HL-60/S4 treated with phorbol 12-myristate 13-acetate at 8.2 ng/mL for 4 days and 3 days (cell line): ENCODE results near the gene EIF5.

Experiments
- in situ Hi-C: fragments of 300-500 bp; cut with MboI; formaldehyde crosslinking; loops from 2 replicates; pipeline ENCODE4 v1.15.0; 2022; ENCODE audit warnings: low sequenced_read_pairs

Gene EIF5

DNA sequence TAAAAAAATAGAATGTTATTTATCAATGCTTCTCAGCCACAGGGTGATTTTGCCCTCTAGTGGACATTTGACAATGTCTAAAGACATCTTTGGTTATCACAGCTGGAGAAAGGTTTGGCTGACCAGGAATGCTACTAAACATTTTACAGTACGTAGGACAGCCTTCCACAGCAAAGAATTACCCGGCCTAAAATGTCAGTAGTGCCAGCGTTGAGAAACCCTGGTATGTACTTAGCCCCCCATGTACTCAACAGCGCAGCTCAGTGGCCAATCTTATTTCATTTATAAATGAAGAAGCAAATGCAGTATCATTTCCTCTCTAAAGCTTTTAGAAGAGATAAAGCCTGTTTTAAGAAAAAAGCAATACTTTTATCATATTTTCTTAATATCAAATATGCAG, 57.0 kb downstream of the EIF5 start:
- in situ Hi-C loops = no loop called here

DNA sequence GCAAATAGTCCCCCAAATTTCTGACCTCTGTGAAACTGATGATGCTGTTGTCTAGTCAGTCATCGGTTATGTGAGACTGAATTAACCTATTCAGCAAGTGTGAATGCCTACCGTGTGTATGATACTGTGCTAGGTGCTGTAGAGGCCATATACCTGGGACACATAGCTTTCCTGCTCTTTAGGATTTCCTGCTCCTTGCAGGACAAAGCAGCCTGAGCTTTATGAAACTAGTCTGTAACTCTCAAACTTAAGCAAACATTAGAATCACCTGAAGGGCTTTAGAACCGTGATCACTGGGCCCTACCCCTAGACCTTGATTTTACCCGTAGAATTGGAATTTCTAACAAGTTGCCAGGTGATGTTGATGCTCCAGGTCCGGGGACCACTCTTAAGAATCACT, 58.1 kb downstream of the EIF5 start:
- in situ Hi-C loops = no loop called here

DNA sequence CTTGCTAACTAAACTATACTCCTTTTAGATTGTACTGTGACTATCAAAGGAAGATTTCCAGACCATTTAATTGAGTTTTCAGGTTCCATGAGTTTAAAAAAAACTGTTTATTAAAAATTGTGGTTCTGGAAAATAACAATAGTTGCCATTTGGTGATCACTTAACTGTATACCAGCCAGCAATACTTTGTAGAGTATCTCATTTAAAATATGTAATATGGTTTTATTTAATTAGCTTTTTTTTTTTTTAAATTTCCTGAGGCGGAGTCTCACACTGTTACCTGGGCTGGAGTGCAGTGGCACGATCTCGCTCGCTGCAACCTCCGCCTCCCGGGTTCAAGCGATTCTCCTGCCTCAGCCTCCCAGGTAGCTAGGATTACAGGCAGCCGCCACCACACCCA, 58.5 kb downstream of the EIF5 start:
- in situ Hi-C loops = no loop called here

DNA sequence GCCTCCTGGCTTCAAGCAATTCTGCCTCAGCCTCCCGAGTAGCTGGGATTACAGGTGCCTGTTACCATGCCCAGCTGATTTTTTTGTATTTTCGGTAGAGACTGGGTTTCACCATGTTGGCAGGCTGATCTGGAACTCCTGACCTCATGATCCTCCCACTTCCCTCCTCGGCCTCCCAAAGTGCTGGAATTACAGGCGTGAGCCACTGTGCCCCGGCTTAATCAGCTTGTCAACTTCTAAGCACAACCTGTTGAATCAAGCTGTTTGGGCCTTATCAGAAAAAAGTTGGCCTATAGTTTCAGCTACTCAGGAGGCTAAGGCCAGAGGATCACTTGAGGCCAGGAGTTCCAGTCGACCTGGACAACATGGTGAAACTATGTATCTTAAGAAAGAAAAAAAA, 59.0 kb downstream of the EIF5 start:
- in situ Hi-C loops = no loop called here

GRCh38 chr14:103393676-103394626, 59.9 kb downstream of the EIF5 start:
- in situ Hi-C loops = no loop called here
